CD1c-positive myeloid dendritic cell (primary cell): Measurements from ENCODE around the gene TMEM127.

Experiments used
- DNase-seq: peaks from one replicate; pipeline ENCODE4 v3.0.0-alpha.2; 2016; ENCODE audit errors: extremely low spot score

Gene TMEM127

GRCh38 chr2:96264086-96264485 lies 1.7 kb downstream of the TMEM127 start:
- DNase-seq, result no peak

GRCh38 chr2:96262306-96262705 lies 3.5 kb downstream of the TMEM127 start:
- DNase-seq, result no peak

GRCh38 chr2:96261328-96262003 lies 4.3 kb downstream of the TMEM127 start:
- no peak for DNase-seq

- DNase-seq, result peak; percentile 89
Measured at GRCh38 chr2:96260387-96261260, 5.2 kb downstream of the TMEM127 start.

- no peak for DNase-seq
Measured at GRCh38 chr2:96259497-96259921, 6.3 kb downstream of the TMEM127 start.

GRCh38 chr2:96258166-96259022 lies 7.4 kb downstream of the TMEM127 start:
- DNase-seq, result no peak

GRCh38 chr2:96257744-96258143 lies 8.1 kb downstream of the TMEM127 start:
- peak; percentile 85 for DNase-seq

- DNase-seq, result peak; percentile 64
Measured at GRCh38 chr2:96256611-96257113, 9.1 kb downstream of the TMEM127 start.

- no peak for DNase-seq
Measured at GRCh38 chr2:96254571-96254970, 11.2 kb downstream of the TMEM127 start.

GRCh38 chr2:96253006-96253405 lies 12.8 kb downstream of the TMEM127 start:
- DNase-seq, result no peak

GRCh38 chr2:96252526-96252925 lies 13.3 kb downstream of the TMEM127 start:
- no peak for DNase-seq

GRCh38 chr2:96251721-96252292 lies 14.0 kb downstream of the TMEM127 start:
- no peak for DNase-seq

GRCh38 chr2:96250188-96250587 lies 15.6 kb downstream of the TMEM127 start:
- DNase-seq, result no peak

- DNase-seq, result no peak
Measured at GRCh38 chr2:96249654-96250053, 16.1 kb downstream of the TMEM127 start.

- no peak for DNase-seq
Measured at GRCh38 chr2:96248624-96249023, 17.2 kb downstream of the TMEM127 start.

- DNase-seq, result no peak
Measured at GRCh38 chr2:96247896-96248295, 17.9 kb downstream of the TMEM127 start.

- peak; percentile 88 for DNase-seq
Measured at GRCh38 chr2:96247009-96247408, 18.8 kb downstream of the TMEM127 start.

- DNase-seq, result peak; percentile 92
Measured at GRCh38 chr2:96245609-96246390, 20.0 kb downstream of the TMEM127 start.

- DNase-seq, result no peak
Measured at GRCh38 chr2:96243843-96244242, 22.0 kb downstream of the TMEM127 start.

- peak; percentile 95 for DNase-seq
Measured at GRCh38 chr2:96241900-96242611, 23.7 kb downstream of the TMEM127 start.
